Brain microvascular endothelial cell (primary cell): ENCODE measurements around the gene ADAMTS12.

Experiments
- DNase-seq: peaks from one replicate; pipeline ENCODE4 v3.0.0-alpha.2; 2020
- H3K27ac ChIP-seq: fragments of 250-450 bp; sonication (Bioruptor Pico); 2 replicates; pipeline ENCODE4 v1.5.1; 2020; ENCODE audit warnings: mild to moderate bottlenecking, moderate library complexity
- H3K27me3 ChIP-seq: fragments of 250-450 bp; sonication (Bioruptor Pico); replicated peaks from 2 replicates; pipeline ENCODE4 v1.5.1; 2020; ENCODE audit warnings: mild to moderate bottlenecking
- H3K36me3 ChIP-seq: fragments of 250-450 bp; sonication (Bioruptor Pico); replicated peaks from 2 replicates; pipeline ENCODE4 v1.5.1; 2020; ENCODE audit warnings: mild to moderate bottlenecking
- H3K4me3 ChIP-seq: 2 replicates; pipeline ENCODE4 v1.5.1; 2011; ENCODE audit warnings: low read depth, mild to moderate bottlenecking, control low read depth, low read length, moderate library complexity
- in situ Hi-C: cut with HindIII; loops from 2 replicates; pipeline ENCODE4 v1.10.0; 2017; ENCODE audit warnings: low sequenced_read_pairs, low pct_ligation_motif_present
- TF ChIP-seq, protein P1 (sequence below): IDR thresholded peaks from 2 replicates; pipeline ENCODE4 v1.5.1; 2011; ENCODE audit warnings: low read depth, mild to moderate bottlenecking, moderate library complexity, low read length, control low read depth, inconsistent platforms; ENCODE audit errors: missing control alignments

The ADAMTS12 gene

DNA sequence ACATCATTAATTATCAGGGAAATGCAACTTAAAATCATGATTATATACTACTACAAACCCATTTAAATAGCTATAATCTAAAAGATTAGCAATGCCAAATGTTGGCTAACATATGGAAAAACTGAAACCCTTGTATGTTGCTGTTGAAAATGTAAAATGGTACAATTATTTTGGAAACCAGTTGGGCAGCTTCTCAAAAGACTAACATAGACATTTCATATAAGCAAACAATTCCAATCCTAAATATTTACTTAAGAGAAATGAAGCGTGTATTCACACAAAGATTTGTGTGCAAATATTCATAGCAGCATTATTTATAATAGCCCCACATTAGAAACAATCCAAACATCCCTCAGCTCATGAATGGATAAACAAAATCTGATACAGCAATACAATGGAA, 106.2 kb downstream of the ADAMTS12 start:
- Histone ChIP-seq H3K27ac (no peak overlapping the region), H3K27me3 (no peaks in the 10 kb centered on the region), H3K36me3 (no peaks in the 10 kb centered on the region), H3K4me3 (no peak overlapping the region)
- TF ChIP-seq, protein P1, sequence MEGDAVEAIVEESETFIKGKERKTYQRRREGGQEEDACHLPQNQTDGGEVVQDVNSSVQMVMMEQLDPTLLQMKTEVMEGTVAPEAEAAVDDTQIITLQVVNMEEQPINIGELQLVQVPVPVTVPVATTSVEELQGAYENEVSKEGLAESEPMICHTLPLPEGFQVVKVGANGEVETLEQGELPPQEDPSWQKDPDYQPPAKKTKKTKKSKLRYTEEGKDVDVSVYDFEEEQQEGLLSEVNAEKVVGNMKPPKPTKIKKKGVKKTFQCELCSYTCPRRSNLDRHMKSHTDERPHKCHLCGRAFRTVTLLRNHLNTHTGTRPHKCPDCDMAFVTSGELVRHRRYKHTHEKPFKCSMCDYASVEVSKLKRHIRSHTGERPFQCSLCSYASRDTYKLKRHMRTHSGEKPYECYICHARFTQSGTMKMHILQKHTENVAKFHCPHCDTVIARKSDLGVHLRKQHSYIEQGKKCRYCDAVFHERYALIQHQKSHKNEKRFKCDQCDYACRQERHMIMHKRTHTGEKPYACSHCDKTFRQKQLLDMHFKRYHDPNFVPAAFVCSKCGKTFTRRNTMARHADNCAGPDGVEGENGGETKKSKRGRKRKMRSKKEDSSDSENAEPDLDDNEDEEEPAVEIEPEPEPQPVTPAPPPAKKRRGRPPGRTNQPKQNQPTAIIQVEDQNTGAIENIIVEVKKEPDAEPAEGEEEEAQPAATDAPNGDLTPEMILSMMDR = no peak
- in situ Hi-C loops = no loop called here
- DNase-seq = no peak

GRCh38 chr5:33781286-33781685, 110.5 kb downstream of the ADAMTS12 start:
- DNase-seq = peak; percentile 95
- no peaks in the 10 kb centered on the region for H3K27me3 ChIP-seq
- no peak overlapping the region for H3K4me3 ChIP-seq
- no peaks in the 10 kb centered on the region for H3K36me3 ChIP-seq
- peak overlapping the region; percentile 55 for H3K27ac ChIP-seq
- in situ Hi-C loops = no loop called here
- TF ChIP-seq, protein P1 = no peak

DNA sequence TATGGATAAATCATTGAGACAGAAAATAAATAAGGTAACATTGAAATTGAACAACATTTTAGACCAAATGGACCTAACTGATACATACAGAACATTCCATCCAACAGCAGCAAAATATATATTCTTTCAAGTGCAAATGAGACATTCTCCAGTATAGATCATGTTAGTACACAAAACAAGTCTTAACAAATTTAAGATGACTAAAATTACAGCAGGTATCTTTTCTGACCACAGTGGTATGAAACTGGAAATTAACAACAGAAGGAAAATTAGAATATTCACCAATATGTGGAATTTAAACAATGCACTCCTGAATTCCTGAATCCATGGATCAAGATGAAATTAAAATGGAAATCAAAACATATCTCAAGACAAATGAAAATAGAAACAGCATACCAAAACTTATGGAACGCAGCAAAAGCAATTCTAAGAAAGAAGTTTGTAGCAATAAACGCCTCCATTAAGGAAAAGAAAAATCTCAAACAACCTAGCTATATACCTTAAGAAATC, 115.6 kb downstream of the ADAMTS12 start:
- in situ Hi-C loops = no loop called here
- no peaks in the 10 kb centered on the region for H3K36me3 ChIP-seq
- TF ChIP-seq, protein P1 = no peak
- H3K27ac ChIP-seq = no peak overlapping the region
- no peak overlapping the region for H3K4me3 ChIP-seq
- DNase-seq = no peak
- no peaks in the 10 kb centered on the region for H3K27me3 ChIP-seq

- no peak overlapping the region for H3K27ac ChIP-seq
- no peaks in the 10 kb centered on the region for H3K36me3 ChIP-seq
- DNase-seq = no peak
- no peaks in the 10 kb centered on the region for H3K27me3 ChIP-seq
- in situ Hi-C loops = no loop called here
- TF ChIP-seq, protein P1 = no peak
- no peak overlapping the region for H3K4me3 ChIP-seq
These were observed 117.4 kb downstream of the ADAMTS12 start for GRCh38 chr5:33774341-33774740.

GRCh38 chr5:33772380-33772897, 119.4 kb downstream of the ADAMTS12 start:
- Histone ChIP-seq H3K27ac (peak overlapping the region; percentile 19), H3K4me3 (no peak overlapping the region), H3K36me3 (no peaks in the 10 kb centered on the region), H3K27me3 (no peaks in the 10 kb centered on the region)
- no peak for DNase-seq
- in situ Hi-C loops = no loop called here
- TF ChIP-seq, protein P1 = no peak

GRCh38 chr5:33769968-33770367, 121.8 kb downstream of the ADAMTS12 start:
- Histone ChIP-seq H3K27me3 (no peaks in the 10 kb centered on the region), H3K27ac (no peak overlapping the region), H3K4me3 (no peak overlapping the region), H3K36me3 (no peaks in the 10 kb centered on the region)
- DNase-seq = no peak
- in situ Hi-C loops = no loop called here
- TF ChIP-seq, protein P1 = no peak
